Liver (tissue), 3 donors: ENCODE data around the gene ZNF552.

Source experiments
- CTCF ChIP-seq: fragments of 150-350 bp; IDR thresholded peaks from 2 replicates; pipeline ENCODE4 v1.5.1; 2017; ENCODE audit warnings: improper control_type of control experiment, low read depth, low read length; ENCODE audit not compliant: missing input control
- FOXA1 ChIP-seq: IDR thresholded peaks from 2 replicates; pipeline ENCODE4 v1.6.1; 2016; ENCODE audit warnings: antibody characterized with exemption
- GABPA ChIP-seq, 2 donors: IDR thresholded peaks in 1 of 2; conservative IDR thresholded peaks in 1 of 2; 2 replicates each; pipeline ENCODE4 v1.6.1; 2016; ENCODE audit warnings: antibody characterized with exemption in 2 of 2, mild to moderate bottlenecking in 1 of 2, moderate library complexity in 1 of 2
- JUND ChIP-seq, 2 donors: IDR thresholded peaks; 2 replicates each; pipeline ENCODE4 v1.6.1; 2016; ENCODE audit warnings: antibody characterized with exemption in 2 of 2
- MAX ChIP-seq: IDR thresholded peaks from 2 replicates; pipeline ENCODE4 v1.6.1; 2016; ENCODE audit warnings: antibody characterized with exemption
- RAD21 ChIP-seq, 2 donors: IDR thresholded peaks; 2 replicates each; pipeline ENCODE4 v1.6.1; 2016; ENCODE audit warnings: antibody characterized with exemption in 2 of 2, mild to moderate bottlenecking in 2 of 2
- REST ChIP-seq: IDR thresholded peaks from 2 replicates; pipeline ENCODE4 v1.6.1; 2016; ENCODE audit warnings: antibody characterized with exemption, mild to moderate bottlenecking
- SP1 ChIP-seq: IDR thresholded peaks from 2 replicates; pipeline ENCODE4 v1.6.1; 2018; ENCODE audit warnings: antibody characterized with exemption, mild to moderate bottlenecking
- TAF1 ChIP-seq: conservative IDR thresholded peaks from 2 replicates; pipeline ENCODE4 v1.6.1; 2016; ENCODE audit warnings: antibody characterized with exemption, mild to moderate bottlenecking
- YY1 ChIP-seq: IDR thresholded peaks from 2 replicates; pipeline ENCODE4 v1.6.1; 2016; ENCODE audit warnings: antibody characterized with exemption, mild to moderate bottlenecking
- ZBTB33 ChIP-seq: IDR thresholded peaks from 2 replicates; pipeline ENCODE4 v1.6.1; 2016; ENCODE audit warnings: antibody characterized with exemption
- donor health status: healthy.
- donor health status: healthy.

- TF ChIP-seq TAF1 = no peak
- TF ChIP-seq CTCF = no peak
- TF ChIP-seq FOXA1 = no peak
- no peak for TF ChIP-seq SP1
- TF ChIP-seq ZBTB33 = no peak
- TF ChIP-seq MAX = no peak
- no peak for TF ChIP-seq JUND (IDR thresholded peaks at IDR 0.05)
- no peak for TF ChIP-seq RAD21 (IDR thresholded peaks at IDR 0.05)
- TF ChIP-seq REST = no peak
- TF ChIP-seq GABPA (IDR thresholded peaks at IDR 0.05 in 1 of 2, conservative IDR thresholded peaks at IDR 0.05 in 1 of 2) = no peak
- no peak for TF ChIP-seq YY1
Observed at GRCh38 chr19:57788114-57788692, 26.5 kb downstream of the ZNF552 start.
